Measurements from ENCODE around the gene AZI2.

DNA sequence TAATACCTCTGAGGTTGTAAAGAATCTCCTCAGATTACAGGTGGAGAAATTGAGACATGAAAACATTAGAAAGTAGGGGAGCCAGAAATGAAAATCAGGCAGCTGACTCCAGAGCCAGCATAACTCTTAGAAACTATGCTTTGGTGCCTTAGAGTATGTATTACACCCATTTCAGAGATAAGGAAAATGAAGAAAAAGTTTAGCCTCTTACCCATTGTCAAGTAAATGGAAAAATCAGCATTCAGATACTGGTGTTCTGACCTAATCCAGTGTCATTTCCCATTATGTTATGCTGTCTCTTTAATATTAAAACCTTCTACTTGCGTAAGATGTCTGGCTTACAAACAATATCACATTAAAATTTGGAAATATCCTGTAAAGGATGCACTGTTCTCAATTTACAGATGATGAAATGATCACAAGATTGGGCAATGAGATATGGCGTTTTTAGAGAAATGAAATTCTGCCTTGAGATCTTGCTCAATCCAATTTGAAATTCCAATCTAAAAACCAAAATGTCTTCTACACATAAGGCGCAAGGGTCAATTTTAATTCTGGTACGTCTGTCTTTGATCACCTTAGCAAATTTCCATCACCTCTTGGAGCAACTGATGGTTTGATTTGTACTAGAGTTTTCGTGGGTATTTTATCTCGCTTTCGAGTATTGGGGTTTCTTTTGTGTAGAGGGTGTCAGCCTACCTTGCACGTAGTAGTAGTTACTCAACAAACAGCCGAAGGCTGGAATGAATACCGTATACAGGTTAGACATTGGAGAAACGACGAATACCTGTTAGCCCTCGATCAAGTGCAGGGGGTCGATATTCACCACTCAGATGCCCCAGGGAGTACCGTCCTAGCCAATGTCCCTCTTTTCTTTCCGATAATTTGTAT, 1.0 kb downstream of the AZI2 start:
- TF ChIP-seq, protein P1, sequence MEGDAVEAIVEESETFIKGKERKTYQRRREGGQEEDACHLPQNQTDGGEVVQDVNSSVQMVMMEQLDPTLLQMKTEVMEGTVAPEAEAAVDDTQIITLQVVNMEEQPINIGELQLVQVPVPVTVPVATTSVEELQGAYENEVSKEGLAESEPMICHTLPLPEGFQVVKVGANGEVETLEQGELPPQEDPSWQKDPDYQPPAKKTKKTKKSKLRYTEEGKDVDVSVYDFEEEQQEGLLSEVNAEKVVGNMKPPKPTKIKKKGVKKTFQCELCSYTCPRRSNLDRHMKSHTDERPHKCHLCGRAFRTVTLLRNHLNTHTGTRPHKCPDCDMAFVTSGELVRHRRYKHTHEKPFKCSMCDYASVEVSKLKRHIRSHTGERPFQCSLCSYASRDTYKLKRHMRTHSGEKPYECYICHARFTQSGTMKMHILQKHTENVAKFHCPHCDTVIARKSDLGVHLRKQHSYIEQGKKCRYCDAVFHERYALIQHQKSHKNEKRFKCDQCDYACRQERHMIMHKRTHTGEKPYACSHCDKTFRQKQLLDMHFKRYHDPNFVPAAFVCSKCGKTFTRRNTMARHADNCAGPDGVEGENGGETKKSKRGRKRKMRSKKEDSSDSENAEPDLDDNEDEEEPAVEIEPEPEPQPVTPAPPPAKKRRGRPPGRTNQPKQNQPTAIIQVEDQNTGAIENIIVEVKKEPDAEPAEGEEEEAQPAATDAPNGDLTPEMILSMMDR (IDR thresholded peaks at IDR 0.05), result no peak
- TF ChIP-seq EP300 (IDR thresholded peaks at IDR 0.05; ENCODE audit: low read depth) (peak; percentile 36), POLR2A (IDR thresholded peaks at IDR 0.05) (no peak), POLR2AphosphoS5 (IDR thresholded peaks at IDR 0.05) (peak in 1 of 3 donors; percentile 68)
